HPDE6-E6E7 (cell line): ENCODE results near the gene MCOLN2.
"Not testable (repeated sequence)": the region's sequence is repeated elsewhere in the genome, so short reads cannot be mapped to it uniquely, and the experiment has no call there.

Experiments used
- DNase-seq: peaks from one replicate; pipeline ENCODE4 v3.0.0; 2011; ENCODE audit warnings: missing footprints; ENCODE audit errors: extremely low spot score

The MCOLN2 gene

DNA sequence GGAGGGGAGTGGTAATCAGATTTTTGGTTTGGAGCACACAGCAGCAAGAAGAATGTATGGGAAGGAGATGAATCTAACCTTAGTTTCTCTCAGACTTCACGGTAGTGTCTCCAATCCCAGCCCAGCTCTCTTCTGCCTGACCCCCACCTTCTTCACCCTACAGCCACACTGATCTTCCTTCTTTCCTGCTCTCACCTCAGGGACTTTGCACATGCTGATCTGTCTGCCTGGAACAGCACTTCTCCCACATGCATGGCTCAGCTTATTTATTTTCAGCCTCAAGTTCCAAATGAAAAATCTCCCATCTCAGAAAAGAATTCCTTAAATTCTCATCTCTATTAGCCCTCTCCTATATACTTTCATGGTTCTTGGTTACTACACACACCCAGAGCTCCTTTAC, 55.1 kb downstream of the MCOLN2 start:
- no peak for DNase-seq

DNA sequence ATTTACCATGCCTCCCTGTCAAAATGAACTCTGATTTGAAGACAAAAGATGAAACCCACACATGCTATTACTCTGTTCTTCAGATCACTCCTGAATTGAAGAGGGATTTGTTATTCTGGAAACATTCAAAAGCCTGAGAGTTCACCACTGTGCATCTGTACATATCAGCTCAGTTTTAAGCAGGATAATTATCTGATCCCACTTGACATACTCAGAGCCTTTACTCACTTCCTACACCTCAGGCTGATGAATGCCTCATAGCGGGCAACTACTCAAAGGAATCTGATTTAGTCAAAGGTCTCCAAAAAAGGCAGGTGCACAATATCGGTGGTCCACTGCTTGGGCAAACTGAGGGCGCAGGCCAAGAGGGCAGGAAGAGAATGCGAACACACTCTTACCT, 56.4 kb downstream of the MCOLN2 start:
- no peak for DNase-seq

DNA sequence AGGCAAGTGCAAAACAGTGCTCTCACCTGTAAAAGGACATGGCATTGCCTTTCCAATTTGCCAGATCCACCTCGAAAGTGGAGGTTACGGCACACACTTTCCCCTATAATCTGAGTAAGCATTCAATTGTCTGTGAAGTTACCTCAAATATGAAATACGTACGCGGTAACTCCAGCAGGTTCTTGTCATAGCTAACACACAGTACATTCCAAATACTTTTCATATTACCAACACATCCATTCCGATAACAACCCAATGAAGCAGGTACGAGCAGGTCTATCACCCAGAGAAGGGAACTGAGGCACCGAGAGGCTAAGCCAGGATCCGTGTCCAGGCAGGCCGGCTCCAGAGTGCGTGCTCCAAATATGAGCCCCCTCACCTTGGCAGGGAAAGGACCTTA, 57.2 kb downstream of the MCOLN2 start:
- DNase-seq, result no peak

DNA sequence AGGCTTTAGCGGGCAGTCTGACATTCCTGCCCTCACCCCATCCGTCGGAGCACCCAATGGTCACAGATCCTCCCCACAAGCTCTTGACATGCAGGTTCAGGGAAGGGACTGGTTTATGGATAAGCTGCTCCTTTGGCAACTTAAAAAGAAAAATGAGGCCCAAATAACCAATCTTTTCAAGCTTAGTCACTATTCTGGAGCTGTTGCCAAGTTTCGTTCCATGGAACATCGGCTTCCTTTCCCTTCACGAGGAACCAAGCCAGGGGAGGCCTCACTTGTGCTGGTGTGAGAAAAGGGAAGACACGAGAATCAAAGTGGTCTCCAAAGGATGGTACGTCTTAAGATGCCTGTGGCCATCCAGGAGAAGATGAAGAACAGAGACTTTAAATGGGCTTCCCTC, 57.8 kb downstream of the MCOLN2 start:
- DNase-seq, result no peak

DNA sequence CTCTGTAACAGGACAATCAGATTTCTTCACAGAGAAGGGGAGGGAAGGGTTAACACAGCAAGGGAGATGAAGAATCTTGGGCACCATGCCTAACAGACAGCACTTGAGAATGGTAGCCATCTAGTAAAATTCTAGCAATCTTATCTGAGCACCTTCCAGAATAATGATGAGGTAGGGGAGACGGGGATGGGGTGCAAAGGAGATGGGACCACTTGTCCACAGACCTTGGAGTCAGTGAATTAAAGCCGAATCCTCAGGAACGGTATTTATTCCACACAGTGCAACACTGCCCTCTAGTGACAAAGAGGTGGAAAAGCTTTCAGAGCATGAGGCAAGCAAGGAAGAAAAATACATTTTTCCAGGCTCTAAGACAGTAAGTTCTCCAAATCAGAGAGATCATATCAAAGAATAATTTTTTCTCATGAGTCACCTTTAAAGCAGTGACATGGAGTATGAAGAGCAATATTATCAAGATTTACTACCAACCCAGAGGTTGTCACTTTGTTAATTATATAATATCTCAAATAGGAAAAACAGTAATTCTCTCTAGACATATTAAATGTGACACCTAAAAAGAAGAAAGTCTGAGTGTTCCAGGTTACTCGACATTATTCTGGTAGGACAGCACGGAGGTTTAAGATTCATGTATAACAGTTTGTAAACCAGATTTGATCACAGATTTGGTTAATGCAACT, 60.6 kb downstream of the MCOLN2 start:
- no peak for DNase-seq

DNA sequence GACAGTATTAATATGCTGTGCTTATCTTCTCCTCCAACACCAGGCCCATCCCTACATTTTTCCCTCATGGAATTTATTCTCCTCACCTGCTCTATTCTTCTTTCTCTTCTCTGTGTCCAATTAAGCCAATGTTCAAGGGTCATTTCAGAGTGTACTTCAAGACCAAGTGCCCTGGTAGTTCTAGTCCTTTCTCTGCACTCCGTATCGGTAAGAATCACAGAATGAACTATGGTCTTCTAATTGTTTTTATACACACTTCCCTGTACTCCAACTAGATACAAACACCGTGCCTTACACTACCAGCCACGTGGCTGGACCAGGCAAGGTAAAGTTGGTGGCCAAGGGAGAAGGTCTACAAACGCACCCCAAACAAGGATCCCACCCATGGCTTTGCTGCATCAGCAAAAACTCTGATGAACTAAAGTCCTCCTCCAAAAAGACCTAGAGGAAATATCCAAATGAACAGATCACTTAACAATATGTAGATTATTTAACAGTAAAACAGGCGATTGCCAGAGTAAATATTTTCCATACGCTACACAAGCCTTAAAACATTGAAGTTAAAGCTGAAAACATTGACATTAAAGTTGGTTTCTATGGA, 63.8 kb downstream of the MCOLN2 start:
- no peak for DNase-seq

DNA sequence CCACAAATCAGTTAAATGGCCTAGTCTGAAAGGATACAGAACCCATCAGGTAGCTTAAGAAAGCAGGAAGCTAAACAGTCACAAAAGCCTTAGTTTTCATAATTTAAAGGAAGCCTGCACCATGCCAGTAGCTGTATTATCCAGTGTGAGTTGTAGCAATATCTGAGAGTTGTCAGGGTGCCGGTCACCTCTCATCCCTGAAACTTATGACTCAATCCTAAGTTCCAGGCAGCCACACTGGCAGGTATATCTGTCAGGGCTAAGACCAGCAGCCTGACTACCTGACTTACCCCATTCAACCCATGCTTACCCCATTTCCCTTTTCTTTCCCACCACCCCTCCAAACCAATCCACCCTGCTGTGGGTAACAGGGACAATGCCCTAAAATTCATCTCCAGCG, 66.1 kb downstream of the MCOLN2 start:
- DNase-seq, result no peak

DNA sequence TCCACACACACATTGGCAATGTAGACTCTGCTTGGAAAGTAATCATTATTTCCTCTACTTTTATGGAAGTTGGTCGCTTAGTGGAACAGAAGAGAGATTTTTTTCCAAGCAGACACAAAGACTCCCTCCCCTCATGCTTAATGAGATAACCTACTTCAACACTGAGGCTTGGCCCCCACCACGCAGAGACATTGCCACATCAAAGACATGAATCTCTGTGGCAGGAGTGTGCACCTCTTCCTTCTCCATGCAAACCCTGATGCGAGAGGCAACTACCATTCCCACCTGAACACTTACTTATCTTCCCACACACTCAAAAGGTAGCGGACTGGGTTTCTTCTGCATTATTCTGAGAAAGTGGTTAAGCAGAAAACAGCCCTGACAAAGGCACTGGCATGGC, 66.6 kb downstream of the MCOLN2 start:
- DNase-seq, result no peak

DNA sequence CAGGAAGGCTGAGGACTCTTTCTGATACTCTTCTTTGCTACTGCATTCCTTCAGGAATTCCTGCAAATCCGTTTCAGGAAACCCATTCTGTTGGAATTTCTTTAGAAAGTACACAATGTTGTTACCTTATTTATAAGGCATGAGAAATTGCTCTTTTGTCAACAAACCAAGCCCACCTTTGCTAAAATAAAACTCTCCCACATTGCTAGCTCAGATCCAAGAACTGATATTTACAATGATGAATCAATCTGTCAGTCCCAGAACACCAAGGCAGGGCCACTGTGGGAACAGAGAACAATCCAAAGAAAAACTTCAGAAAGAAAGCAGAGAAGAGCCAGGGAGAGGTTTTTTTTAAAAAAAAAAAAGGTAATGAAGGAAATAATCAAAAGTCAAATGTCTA, 67.3 kb downstream of the MCOLN2 start:
- DNase-seq, result no peak

DNA sequence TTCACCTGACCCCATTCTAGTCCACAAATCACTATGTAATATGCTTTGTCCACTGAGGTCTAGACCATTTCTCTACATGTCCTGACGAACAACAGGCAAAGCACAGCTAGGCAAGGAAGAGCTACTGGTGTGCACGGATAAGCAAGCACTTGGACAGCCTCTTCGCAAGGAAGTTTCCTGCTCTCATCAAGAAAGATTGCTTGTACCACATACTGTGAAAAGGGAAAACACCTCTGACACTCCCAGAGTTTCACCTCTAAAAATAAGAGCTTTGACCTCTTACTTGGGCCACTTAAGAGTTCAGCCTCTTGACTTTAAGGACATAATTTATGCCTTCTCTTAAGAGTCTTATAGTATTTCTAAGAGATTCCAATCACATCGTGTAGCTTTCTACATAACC, 67.9 kb downstream of the MCOLN2 start:
- DNase-seq, result no peak

DNA sequence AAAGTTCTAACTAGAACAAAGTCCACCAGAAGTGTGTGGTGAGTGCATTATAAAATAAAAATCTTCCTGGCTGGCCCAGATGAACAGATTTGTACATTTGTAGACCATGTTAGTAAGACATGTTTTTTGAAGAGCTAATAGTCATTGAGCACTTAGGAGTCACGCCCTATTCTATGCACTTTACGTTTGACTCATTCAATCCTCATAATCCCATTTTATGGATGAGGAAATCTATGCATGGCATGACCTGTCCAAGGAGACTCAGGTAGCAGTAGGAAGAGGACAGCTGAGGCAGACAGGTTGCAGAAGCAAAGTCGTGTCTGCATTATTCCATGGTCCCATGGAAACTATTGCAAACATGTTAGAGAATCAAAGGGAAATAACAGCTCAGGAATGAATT, 73.6 kb downstream of the MCOLN2 start:
- DNase-seq, result no peak

DNA sequence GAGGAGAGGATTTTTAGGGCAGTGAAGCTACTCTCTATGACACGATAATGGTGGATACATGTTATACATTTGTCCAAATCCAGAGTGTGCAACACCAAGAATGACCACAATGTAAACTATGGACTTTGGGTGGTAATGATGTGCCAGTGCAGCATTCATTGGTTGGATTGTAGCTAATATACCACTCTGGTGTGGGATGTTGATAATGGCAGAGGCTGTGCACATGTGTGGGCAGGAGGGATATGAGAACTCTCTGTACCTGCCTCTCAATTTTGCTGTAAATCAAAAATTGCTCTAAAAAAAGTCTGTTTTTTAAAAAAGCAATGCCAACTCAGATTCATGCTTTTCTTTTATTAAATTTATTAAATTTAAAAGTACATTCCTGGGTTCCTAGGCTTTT, 76.8 kb downstream of the MCOLN2 start:
- DNase-seq, result no peak

DNA sequence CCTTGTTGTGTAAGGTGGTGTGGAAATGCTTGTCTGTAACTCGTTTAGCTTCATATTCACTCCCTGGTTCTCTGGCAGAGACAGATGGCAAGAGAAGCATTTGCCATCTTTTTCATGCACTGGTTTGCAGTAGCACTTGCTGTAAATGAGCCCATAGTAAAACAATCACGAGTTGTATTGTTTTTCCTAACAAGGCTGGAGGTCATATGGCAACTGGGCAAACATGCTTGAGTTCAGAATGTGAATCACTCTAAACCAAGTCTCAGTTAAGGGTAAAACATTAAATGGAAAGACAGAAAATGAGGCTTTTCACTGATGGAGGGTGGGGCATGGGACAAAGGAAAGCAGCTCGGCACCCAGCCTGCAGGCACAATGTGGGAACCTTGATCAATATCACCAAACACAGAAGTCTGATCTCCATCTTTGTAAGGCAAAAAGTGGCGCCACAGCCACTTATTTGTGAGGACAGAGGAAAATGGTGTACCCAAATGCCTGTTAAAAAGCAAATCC, 77.4 kb downstream of the MCOLN2 start:
- DNase-seq, result no peak

DNA sequence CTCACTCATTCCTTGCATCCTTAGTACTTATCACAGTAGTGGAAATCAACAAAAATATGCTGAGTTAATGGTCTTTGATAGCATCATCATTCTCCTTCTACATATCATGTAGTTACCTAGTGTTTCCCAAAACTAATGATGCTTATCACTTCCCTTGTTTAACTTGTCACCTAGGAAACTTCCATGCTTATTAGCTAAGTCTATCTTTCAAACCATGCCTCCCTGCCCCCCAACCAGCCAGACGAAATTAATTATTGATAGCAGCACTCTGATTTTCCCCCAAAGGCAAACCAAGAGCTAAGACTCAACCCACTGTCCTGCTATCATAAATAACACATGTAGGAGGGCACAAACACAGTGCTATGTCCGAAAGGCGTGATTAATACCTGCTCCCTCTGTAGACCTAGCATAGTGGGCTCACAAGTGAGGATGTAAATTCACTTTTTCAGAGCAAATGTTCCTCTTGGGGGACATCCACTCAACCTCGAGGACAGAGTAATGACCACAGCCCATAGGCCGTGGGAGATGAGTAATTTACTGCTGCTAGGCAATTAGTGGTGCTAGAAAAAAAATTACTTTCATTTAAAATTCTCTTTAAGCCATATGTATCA, 78.1 kb downstream of the MCOLN2 start:
- no peak for DNase-seq

DNA sequence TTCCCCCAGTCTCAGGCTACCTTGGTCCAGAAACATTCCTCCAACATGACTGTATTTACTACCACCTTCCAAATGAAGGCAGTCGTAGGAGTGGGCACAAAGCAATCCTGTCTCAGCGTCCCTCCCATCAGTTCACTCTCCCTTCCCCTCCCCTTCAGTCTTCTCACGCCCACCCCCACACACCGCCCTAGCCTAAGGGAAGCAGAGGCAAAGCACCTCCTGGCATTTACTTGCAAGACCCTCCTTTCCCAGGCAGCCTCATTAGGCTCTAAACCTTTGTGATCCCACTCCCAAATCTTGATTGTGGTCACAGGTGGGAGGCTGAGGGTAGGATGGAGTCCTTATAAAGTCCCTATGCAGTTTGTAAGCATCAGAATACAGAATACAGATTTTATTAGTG, 80.0 kb downstream of the MCOLN2 start:
- no peak for DNase-seq

DNA sequence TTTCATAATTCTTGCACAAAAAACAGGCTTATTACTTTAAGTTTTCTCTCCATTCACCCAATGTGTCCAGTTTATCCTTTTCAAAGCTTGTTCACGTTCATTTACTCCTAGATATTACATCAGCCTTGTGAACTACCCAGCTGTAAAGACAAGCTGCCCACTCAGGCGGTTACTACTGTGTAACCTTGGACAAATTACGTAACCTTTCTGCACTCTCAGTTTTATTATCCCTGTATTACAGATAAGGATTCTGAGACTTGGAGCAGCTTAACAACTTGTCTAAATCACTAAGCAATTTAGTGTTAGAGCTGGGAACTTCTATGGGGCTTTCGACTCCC, 83.4 kb downstream of the MCOLN2 start:
- DNase-seq, result no peak

DNA sequence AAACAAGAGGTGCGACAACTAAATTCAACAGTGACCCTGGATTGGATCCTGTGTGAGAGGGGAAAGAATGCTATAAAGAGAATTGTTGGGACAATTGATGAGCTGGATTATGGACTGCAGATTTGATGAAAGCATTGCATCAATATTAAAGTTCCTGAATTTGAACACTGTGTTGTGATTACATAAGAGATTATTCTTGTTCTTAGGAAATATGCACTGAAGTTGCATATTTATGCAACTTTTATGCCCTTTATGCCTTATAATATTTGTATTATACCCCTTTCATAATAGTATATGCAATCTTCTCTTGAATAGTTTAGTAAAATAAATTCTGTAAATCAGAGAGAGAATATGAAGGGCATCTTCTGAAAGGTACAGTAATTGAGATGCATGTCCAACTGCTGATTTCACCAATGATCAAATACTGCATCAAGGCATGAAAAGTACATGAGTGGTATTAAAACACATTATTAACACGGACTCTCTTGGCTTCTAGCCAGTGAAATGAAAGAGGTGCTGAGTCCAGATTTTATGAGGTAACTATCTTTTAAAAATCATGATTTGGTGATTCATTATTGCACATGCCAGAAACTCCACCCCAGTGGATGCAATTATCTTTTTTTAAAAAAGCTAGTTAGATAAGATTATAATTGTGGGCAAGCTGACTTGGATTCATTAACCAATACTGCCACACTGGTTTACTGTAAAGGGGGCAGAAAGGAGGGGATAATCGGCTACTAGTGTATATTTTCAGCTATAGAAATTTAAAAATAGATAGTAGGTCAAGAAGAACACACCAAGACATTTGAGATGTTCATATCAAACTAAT, 84.0 kb downstream of the MCOLN2 start:
- no peak for DNase-seq

DNA sequence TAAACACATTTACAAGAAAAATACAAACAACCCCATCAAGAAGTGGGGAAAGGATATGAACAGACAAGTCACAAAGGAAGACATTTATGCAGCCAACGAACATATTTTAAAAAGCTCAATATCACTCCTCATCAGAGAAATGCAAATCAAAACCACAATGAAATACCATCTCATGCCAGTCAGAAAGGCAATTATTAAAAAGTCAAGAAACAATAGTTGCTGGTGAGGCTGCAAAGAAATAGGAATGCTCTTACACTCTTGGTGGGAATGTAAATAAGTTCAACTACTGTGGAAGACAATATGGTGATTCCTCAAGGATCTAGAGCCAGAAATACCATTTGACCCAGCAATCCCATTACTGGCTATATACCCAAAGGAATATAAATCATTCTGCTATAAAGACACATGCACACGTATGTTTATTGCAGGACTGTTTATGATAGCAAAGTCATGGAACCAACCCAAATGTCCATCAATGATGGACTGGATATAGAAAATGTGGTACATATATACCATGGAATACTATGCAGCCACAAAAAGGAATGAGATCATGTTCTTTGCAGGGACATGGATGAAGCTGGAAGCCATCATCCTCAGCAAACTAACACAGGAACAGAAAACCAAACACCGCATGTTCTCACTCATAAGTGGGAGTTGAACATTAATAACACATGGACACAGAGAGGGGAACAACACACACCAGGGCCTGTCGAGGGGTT, 88.0 kb downstream of the MCOLN2 start:
- not testable (repeated sequence) for DNase-seq

DNA sequence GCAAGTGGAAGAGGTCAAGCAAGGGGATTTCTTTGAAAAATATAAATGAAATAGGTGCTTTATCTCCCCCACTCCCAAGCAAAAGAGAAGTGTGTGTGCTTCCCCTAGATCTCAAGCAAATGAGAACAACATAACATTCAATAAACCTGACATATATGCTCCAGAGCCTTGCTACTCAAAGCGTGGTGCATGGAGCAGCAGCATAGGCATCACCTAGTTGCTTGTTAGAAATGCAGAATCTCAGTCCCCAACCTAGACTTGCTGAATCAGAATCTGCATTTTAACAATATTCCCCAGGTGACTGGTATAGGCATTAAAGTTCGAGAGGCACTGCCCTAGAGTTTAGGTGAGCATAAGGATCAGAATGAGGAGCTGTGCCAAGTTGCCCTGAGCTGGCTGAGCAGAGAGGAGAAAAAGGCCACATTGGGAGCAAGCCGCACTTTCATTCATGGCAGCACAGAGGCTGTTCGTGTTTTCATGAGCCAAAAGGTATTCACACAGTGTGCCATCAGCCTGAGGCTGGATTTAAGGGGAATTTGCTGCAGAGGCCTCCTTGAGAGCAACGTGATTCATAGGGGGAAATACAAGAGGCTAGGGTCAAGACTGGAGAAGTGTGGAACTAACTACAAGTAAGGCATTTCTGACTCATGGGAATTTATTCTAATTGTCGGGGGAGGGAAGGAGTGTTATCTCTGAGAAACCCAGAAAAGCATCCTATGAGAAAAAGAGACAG, 89.7 kb downstream of the MCOLN2 start:
- DNase-seq, result peak; percentile 85

DNA sequence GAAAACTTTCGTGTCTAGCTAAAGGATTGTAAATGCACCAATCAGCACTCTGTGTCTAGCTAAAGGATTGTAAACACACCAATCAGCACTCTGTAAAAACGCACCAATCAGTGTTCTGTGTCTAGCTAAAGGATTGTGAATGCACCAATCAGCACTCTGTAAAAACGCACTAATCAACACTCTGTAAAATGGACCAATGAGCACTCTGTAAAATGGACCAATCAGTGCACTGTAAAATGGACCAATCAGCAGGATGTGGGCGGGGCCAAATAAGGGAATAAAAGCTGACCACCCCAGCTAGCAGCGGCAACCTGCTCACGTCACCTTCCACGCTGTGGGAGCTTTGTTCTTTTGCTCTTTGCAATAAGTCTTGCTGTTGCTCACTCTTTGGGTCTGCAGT, 94.2 kb downstream of the MCOLN2 start:
- DNase-seq, result not testable (repeated sequence)

DNA sequence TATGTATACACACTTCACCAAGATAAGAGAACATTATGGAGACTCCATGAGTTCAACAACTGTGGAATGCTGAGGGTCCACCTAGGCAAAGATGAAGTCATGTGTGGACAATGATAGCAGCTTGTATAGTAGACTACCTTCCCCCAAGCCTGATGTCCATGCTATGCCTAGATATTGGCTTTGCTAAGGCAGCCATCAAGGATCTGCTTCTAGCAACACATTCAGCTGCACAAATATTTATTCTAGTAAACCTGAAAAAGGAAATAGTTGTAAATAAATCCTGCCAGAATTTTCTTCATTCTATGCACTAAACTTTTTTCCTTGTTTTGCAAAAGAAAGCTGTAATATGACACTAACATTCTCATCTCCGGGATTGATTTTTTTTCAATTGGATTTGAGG, 96.9 kb downstream of the MCOLN2 start:
- DNase-seq, result no peak
